T-helper 17 cell (primary cell): ENCODE data around the gene SRRM3. TPM values are rescaled to one million over a fixed set of nuclear protein-coding genes. Genes with fewer than 3 reads are reported as not detected.
A peak's percentile ranks its signal among the peaks of the same experiment; 100 is the strongest.

Source experiments
- ATAC-seq: fragments of 150-1000 bp; cut with Tn5 transposase; 2 replicates; pipeline ENCODE4 v1.10.0; 2021; ENCODE audit warnings: mild to moderate bottlenecking, moderate library complexity
- DNase-seq, 3 donors: peaks; one replicate each; pipeline versions ENCODE4 v3.0.0 to v3.0.0-alpha.2; 2020 to 2021
- H3K9me3 ChIP-seq: one replicate; pipeline ENCODE4 v1.7.0; 2013; ENCODE audit warnings: low read length, mild to moderate bottlenecking; ENCODE audit not compliant: control insufficient read depth, poor library complexity, severe bottlenecking
- H3K27ac Mint-ChIP-seq: one replicate; pipeline ENCODE4 v1.8.0; 2022; ENCODE audit warnings: mild to moderate bottlenecking, moderate library complexity, mixed read lengths
- H3K27me3 Mint-ChIP-seq: one replicate; pipeline ENCODE4 v1.8.0; 2022; ENCODE audit warnings: mixed read lengths
- H3K36me3 Mint-ChIP-seq: one replicate; pipeline ENCODE4 v1.8.0; 2022; ENCODE audit warnings: low read depth, mixed read lengths
- H3K4me1 Mint-ChIP-seq: one replicate; pipeline ENCODE4 v1.8.0; 2022; ENCODE audit warnings: mild to moderate bottlenecking, mixed read lengths
- H3K4me3 Mint-ChIP-seq: one replicate; pipeline ENCODE4 v1.8.0; 2022; ENCODE audit warnings: mild to moderate bottlenecking, moderate library complexity, mixed read lengths
- total RNA-seq, 4 donors: library from RNA in 2 of 4; stranded (reverse) in 2 of 4; gene quantifications; one replicate each; pipeline ENCODE4 v1.2.3 and lab custom pipeline; 2022 to 2026

Gene SRRM3
- total RNA-seq, 2 donors from 2014 or later = not detected

DNA sequence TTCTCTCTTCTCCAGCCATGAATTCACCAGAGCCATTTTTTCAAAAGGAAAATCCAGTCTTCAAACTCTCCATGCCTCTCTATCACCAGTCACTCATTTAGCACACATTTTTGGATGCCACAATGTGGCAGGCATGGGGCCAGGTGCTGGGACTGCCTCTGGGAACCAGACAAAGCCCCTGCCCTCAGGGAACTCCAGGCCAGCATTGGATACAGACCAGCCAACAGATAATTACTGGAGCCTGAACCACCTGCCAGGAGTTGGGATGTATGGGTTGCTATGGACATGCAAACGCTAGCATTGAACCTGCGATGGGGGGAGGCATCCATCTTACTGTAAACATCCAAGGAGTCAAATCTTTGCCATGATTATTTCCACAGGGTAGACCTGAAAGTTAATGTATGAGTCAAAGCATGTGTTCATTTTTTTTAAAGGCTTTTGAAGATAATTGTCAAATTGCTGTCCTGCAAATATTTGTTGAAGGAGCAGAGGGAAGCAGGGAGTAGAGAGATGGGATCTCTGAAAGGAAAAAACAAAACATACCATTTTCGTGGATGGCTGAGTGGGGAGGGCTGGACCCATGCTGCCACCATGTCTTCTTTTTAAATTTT is 43.2 kb downstream of the SRRM3 start:
- DNase-seq (no peak), ATAC-seq (no peak)
- Mint-ChIP-seq H3K27me3 (peaks cover 22% of the 10 kb centered on the region), H3K27ac (no peak overlapping the region), H3K4me1 (no peaks in the 10 kb centered on the region), H3K4me3 (no peak overlapping the region), H3K36me3 (peaks cover 4% of the 10 kb centered on the region)
- no peaks in the 10 kb centered on the region for H3K9me3 ChIP-seq

- Mint-ChIP-seq H3K4me3 (no peak overlapping the region), H3K4me1 (no peaks in the 10 kb centered on the region), H3K27me3 (peaks cover 22% of the 10 kb centered on the region), H3K36me3 (peaks cover 4% of the 10 kb centered on the region), H3K27ac (no peak overlapping the region)
- no peaks in the 10 kb centered on the region for H3K9me3 ChIP-seq
- ATAC-seq = no peak
- DNase-seq = no peak
Observed at GRCh38 chr7:76246804-76247389, 45.2 kb downstream of the SRRM3 start.

GRCh38 chr7:76247938-76248337 is 46.2 kb downstream of the SRRM3 start:
- Mint-ChIP-seq H3K4me1 (no peaks in the 10 kb centered on the region), H3K27ac (no peak overlapping the region), H3K36me3 (peaks cover 4% of the 10 kb centered on the region), H3K27me3 (peaks cover 22% of the 10 kb centered on the region), H3K4me3 (no peak overlapping the region)
- no peak for ATAC-seq
- no peaks in the 10 kb centered on the region for H3K9me3 ChIP-seq
- no peak for DNase-seq

DNA sequence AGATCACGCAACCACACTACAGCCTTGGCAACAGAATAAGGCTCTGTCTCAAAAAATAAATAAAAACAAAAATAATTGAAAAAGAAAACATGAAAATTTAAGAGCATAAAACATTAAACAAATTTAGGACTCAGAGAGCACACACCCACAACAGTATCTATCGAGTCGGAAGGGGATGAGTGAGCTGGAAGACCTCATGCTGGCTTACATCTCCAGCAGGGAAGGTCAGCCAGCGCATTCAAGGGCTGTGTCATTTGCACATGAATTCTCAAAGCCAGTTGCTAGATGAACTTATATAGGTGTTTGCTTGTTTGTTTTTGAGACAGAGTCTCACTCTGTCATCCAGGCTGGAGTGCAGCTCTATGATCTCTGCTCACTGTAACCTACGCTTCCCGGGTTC is 50.3 kb downstream of the SRRM3 start:
- DNase-seq (no peak), ATAC-seq (no peak)
- Mint-ChIP-seq H3K4me3 (no peak overlapping the region), H3K27me3 (peaks cover 23% of the 10 kb centered on the region), H3K4me1 (no peaks in the 10 kb centered on the region), H3K27ac (no peak overlapping the region), H3K36me3 (peaks cover 2% of the 10 kb centered on the region)
- no peaks in the 10 kb centered on the region for H3K9me3 ChIP-seq

- H3K4me1 Mint-ChIP-seq = peaks cover 3% of the 10 kb centered on the region
- no peak overlapping the region for H3K27ac Mint-ChIP-seq
- H3K9me3 ChIP-seq = no peaks in the 10 kb centered on the region
- H3K27me3 Mint-ChIP-seq = peaks cover 33% of the 10 kb centered on the region
- H3K36me3 Mint-ChIP-seq = peaks cover 5% of the 10 kb centered on the region
- ATAC-seq = no peak
- DNase-seq = no peak
- no peak overlapping the region for H3K4me3 Mint-ChIP-seq
Observed at GRCh38 chr7:76254781-76255180, 53.1 kb downstream of the SRRM3 start.

DNA sequence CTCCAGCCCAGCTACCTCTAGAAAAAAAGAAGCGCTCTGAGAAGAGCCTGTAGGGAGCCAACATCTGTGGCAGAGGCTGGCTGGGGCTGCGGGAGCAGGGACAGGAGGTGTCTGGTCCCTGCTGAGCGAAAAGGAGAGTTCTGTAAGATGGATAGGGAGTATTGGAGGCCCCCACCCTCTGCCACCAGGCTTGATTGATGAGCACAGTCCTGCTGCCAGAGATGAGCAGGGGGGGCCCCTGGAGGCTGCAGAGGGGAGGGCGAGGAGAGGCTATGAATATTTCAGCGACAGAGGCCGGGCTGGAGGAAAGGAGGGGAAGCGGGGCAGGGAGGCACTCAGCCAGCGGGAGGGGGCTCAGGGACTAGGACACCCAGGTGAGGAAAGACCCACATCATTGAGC is 56.3 kb downstream of the SRRM3 start:
- H3K36me3 Mint-ChIP-seq = peaks cover 5% of the 10 kb centered on the region
- DNase-seq (no peak), ATAC-seq (no peak)
- H3K9me3 ChIP-seq = no peaks in the 10 kb centered on the region
- no peak overlapping the region for H3K27ac Mint-ChIP-seq
- H3K27me3 Mint-ChIP-seq = peaks cover 49% of the 10 kb centered on the region
- peaks cover 5% of the 10 kb centered on the region for H3K4me1 Mint-ChIP-seq
- H3K4me3 Mint-ChIP-seq = no peak overlapping the region

DNA sequence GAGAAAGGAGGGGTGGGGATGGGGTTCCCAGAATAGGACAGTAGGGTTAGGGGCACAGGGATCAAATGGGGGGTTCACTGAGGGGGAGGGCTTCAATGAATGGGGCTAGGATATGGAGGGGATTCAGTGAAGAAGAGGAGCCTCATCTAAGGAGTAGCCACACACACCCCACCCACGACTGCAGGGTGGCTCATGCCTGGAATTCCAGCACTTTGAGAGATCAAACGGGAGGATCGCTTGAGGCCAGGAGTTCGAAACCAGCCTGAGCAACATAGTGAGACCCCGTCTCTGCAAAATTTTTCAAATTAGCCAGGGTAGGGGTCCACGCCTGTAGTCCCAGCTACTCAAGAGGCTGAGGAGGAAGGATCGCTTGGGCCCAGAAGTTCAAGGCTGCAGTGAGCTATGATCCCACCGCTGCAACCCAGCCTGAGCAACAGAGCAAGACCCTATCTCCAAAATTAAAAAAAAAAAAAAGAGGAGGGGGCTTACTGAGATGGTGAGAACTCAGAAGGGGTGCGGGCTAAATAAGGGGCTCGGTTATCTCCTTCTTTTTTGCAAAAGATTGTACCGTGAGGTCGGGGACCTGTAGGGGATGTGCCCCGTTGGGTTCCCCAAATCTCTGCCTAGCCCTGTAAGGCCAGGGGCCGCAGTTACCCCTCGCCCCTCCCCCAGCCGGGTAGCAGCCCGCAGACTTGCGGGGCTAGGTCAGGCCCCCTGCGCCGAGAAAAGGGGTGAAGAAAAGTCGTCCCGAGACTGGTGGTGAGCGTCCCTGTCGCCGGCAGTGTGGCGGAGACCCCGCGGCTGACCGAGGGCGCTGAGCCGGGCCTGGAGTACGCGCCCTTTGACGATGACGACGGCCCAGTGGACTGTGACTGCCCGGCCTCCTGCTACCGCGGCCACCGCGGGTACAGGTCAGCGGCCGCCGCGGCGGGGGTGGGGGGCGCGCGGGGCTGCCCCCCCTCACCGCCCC is 57.7 kb downstream of the SRRM3 start:
- peak overlapping the region; percentile 45 for H3K4me3 Mint-ChIP-seq
- H3K36me3 Mint-ChIP-seq = peaks cover 5% of the 10 kb centered on the region
- DNase-seq (no peak), ATAC-seq (no peak)
- no peak overlapping the region for H3K27ac Mint-ChIP-seq
- no peaks in the 10 kb centered on the region for H3K9me3 ChIP-seq
- peaks cover 5% of the 10 kb centered on the region for H3K4me1 Mint-ChIP-seq
- peaks cover 57% of the 10 kb centered on the region for H3K27me3 Mint-ChIP-seq

DNA sequence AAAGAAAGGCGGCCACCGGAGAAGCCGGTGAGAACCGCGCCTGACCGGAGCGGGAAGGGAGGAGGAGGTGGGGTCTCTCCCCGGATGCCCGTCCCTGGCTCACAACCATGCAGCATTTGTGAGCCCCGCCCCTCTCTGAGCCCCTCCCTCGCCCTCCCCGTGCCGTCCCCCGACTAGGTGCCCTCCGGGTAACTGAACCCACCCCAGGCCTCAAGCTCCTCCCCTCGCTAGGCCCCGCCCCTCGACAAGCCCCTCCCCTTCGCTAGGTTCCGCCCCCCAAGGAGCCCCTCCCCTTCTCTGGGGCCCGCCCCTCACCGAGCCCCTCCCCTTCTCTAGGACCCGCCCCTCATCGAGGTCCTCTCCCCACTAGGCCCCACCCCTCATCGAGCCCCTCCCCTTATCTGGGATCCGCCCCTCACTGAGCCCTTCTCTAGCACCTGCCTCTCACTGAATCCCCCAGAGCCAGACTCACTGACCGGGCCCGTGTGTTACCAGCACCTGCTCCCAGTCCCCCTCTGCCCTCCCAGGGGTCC is 58.5 kb downstream of the SRRM3 start:
- ATAC-seq = peak; percentile 82
- peak overlapping the region; percentile 59 for H3K4me3 Mint-ChIP-seq
- no peak overlapping the region for H3K27ac Mint-ChIP-seq
- peak; percentile 24 to 51 (median 37) for DNase-seq
- peaks cover 5% of the 10 kb centered on the region for H3K36me3 Mint-ChIP-seq
- H3K4me1 Mint-ChIP-seq = peaks cover 5% of the 10 kb centered on the region
- no peaks in the 10 kb centered on the region for H3K9me3 ChIP-seq
- H3K27me3 Mint-ChIP-seq = peaks cover 64% of the 10 kb centered on the region

DNA sequence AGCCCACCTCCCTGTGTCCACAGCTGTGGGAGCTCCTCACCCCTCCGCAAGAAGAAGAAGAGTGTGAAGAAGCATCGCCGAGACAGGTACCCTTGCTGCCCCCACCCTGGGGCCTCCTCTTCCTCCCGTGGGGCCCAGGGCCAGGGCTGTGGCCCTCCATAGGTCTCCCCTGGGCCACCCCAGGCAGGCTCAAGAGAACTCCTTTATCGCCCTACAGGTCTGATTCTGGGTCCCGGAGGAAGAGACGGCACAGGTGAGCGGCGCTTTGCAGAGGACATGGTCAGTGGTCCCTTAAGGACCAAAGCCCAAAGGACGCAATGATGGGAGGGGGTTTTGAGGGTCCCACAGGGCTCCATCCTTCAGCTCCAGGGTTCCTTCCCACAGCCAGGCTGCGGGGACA is 59.6 kb downstream of the SRRM3 start:
- Mint-ChIP-seq H3K36me3 (peaks cover 5% of the 10 kb centered on the region), H3K4me1 (peaks cover 5% of the 10 kb centered on the region), H3K4me3 (no peak overlapping the region), H3K27ac (no peak overlapping the region), H3K27me3 (peaks cover 60% of the 10 kb centered on the region)
- no peaks in the 10 kb centered on the region for H3K9me3 ChIP-seq
- DNase-seq = no peak
- no peak for ATAC-seq

- Mint-ChIP-seq H3K4me1 (peaks cover 5% of the 10 kb centered on the region), H3K36me3 (peaks cover 5% of the 10 kb centered on the region), H3K27me3 (peaks cover 57% of the 10 kb centered on the region), H3K4me3 (no peak overlapping the region), H3K27ac (no peak overlapping the region)
- ATAC-seq (no peak), DNase-seq (no peak)
- H3K9me3 ChIP-seq = no peaks in the 10 kb centered on the region
Observed at GRCh38 chr7:76261931-76262330, 60.2 kb downstream of the SRRM3 start.

- Mint-ChIP-seq H3K27ac (no peak overlapping the region), H3K36me3 (peaks cover 2% of the 10 kb centered on the region), H3K4me3 (no peak overlapping the region), H3K27me3 (peaks cover 52% of the 10 kb centered on the region), H3K4me1 (peaks cover 5% of the 10 kb centered on the region)
- no peaks in the 10 kb centered on the region for H3K9me3 ChIP-seq
- peak; percentile 54 for ATAC-seq
- DNase-seq = no peak
Observed at GRCh38 chr7:76262683-76263402, 61.1 kb downstream of the SRRM3 start.

DNA sequence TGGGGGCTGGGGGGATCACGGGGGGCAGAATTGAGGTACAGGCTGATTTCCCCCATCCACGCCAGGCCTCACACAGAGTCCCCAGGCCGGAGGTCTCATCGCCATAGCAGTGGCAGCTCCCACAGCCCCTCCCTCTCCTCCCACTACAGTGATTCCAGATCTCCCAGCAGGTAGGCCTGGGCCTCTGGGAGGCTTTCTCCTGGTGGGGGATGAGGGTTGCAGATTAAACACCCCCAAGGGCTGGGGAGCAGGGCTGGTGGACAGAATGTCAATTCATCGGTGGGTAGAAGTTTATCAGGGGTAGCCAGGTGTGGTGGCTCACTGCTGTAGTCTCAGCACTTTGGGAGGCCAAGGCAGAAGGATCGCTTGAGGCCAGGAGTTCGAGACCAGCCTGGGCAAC is 63.6 kb downstream of the SRRM3 start:
- no peak for DNase-seq
- no peak for ATAC-seq
- H3K36me3 Mint-ChIP-seq = no peaks in the 10 kb centered on the region
- H3K4me1 Mint-ChIP-seq = peaks cover 7% of the 10 kb centered on the region
- H3K27ac Mint-ChIP-seq = no peak overlapping the region
- H3K9me3 ChIP-seq = no peaks in the 10 kb centered on the region
- peaks cover 58% of the 10 kb centered on the region for H3K27me3 Mint-ChIP-seq
- H3K4me3 Mint-ChIP-seq = no peak overlapping the region
